CMK (cell line): ENCODE results near the gene IRX4.

Experiments
- DNase-seq: peaks from one replicate; pipeline ENCODE4 v3.0.0-alpha.2; 2010; ENCODE audit warnings: low read depth

IRX4 gene

GRCh38 chr5:1882337-1883119, at the start of gene IRX4:
Gene IRX4 (minus strand): TSS chr5:1882925. CDS start chr5:1882647, 278 bp downstream.
- no peak for DNase-seq

- no peak for DNase-seq
Measured at GRCh38 chr5:1931604-1932231, 49.0 kb upstream of the IRX4 start.

DNA sequence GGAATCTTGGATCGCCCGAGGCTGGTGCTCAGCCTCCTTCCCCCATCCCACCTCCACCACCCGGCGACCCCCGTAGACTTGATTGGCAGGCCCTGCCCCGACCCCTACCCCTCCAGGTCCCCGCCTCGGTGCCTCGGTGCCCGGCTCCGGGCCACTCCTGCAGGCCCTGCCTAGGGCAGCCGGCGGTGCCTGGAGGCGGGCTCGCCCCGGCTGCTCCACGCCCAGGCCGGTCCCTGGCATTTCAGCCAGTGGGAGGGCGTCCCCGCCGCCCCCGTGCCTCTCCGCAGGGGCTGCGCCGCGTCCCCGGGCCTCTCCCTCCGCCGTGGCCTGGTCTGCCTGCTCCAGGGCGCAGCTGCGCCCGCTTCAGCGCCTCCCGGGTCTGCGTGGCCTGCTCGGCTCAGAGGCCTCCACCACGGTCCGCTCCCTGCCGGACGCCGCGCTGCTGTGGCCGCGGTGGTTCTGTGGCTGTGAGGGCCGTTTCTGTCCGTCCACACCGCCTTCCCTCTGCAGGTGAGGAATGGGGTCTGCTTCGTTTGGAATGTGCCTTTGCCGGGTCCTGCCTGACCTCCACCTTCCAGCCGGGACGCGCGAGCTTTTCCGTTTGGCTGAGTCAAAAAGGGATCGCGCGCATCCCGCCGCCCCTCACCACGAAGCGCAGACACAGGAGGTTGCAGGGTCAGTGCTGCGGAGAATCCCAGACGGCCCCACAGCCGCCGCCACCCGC, 48.3 kb upstream of the IRX4 start:
- no peak for DNase-seq

GRCh38 chr5:1930501-1930879, 47.8 kb upstream of the IRX4 start:
- no peak for DNase-seq

GRCh38 chr5:1929108-1929991, 46.6 kb upstream of the IRX4 start:
- no peak for DNase-seq

GRCh38 chr5:1926471-1927341, 44.0 kb upstream of the IRX4 start:
- no peak for DNase-seq

GRCh38 chr5:1926071-1926440, 43.3 kb upstream of the IRX4 start:
- no peak for DNase-seq

- no peak for DNase-seq
Measured at GRCh38 chr5:1925111-1926070, 42.7 kb upstream of the IRX4 start.

- DNase-seq: no peak
Measured at GRCh38 chr5:1923766-1924165, 41.0 kb upstream of the IRX4 start.

DNA sequence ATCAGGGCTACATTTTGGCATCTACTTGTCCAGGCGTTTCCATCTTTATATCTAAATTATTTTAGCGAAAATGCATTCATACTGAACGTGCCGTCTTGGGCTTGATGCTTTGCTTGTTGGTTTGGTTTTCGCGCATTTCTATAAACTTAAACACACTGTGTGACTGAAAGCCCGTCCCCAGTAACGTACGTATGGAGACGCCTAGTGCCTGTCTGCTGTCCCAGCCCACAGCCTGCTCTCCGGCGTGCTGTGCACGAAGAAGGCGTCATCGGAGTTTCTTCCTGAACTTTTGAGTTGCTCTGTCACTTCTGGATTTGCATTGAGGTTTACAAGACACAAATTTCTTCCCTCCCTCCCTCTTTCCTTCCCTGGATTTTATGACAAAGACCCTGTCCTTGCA, 40.6 kb upstream of the IRX4 start:
- no peak for DNase-seq

DNA sequence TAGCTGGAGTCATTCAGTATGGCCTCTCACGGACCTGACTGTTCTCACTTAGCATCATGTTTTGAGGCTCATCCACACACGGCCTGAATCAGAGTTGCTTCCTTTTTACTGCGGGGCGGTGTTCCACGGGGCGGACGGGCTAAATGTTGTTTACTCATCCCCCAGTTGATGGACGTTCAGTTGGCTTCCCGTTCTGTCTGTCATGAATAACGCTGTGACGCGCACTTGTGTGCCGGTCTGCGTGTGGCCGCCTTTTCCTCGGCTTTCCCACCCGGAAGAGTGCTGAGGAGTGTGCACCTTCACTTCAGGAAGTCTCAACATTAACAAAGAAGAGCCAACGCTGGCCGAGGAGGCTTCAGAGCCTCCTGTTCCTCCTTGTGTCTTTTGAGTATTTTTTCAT, 39.0 kb upstream of the IRX4 start:
- DNase-seq: no peak

DNA sequence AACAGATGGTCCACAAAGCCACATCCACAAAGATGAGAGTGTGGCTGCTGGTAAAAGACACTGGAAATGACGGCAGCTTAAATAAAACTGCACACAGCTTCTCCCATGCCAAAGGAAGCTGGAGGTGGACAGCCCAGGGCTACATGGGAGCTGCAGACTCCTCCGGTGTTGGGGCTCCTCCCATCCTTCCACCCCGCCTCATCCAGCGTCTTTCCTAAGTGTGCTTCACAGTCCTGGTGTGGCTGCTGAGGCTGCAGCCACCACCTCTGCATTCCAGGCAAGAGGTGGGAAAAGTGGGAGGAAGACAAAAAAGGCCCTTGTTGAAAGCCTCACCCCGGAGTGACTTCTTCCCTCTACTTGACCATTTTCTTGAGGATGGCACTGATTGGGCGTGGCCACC, 37.0 kb upstream of the IRX4 start:
- no peak for DNase-seq

- DNase-seq: no peak
Measured at GRCh38 chr5:1919209-1919566, 36.5 kb upstream of the IRX4 start.

DNA sequence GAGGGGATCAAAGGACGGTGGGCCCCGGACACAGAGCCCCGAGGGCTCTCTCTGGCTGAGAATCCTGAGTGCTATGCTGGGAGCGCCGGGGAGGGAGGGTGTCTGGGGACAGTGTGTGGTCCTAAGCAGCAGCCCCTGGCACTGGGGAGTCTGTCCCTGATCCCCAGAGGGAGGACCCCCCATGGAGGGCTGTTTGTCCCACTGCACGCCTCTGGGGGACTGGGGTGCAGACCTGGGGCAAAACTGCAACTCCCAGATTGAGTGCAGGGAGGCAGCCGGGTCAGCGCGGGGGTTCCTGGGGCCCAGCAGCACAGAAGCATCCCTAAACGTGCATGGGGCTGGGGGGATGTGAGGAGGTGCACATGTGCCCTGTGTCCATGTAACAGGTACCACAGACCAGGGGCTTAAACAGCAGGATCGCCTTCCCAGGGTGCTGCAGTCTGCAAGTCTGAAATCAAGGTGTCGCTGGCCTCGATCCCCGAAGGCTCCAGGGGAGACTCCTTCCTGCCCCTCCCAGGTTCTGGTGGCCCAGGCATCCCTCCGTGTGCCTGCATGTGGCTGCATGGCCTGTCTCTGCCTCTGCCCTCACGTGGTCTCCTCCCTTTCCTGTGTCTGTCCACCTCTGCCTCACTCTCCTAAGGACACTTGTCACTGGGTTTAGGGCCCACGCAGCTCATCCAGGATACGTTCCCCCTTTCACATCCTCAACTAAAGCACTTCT, 35.9 kb upstream of the IRX4 start:
- DNase-seq: no peak

- no peak for DNase-seq
Measured at GRCh38 chr5:1917830-1918487, 35.2 kb upstream of the IRX4 start.

- DNase-seq: no peak
Measured at GRCh38 chr5:1916041-1917001, 33.6 kb upstream of the IRX4 start.

- DNase-seq: no peak
Measured at GRCh38 chr5:1915316-1915715, 32.6 kb upstream of the IRX4 start.

DNA sequence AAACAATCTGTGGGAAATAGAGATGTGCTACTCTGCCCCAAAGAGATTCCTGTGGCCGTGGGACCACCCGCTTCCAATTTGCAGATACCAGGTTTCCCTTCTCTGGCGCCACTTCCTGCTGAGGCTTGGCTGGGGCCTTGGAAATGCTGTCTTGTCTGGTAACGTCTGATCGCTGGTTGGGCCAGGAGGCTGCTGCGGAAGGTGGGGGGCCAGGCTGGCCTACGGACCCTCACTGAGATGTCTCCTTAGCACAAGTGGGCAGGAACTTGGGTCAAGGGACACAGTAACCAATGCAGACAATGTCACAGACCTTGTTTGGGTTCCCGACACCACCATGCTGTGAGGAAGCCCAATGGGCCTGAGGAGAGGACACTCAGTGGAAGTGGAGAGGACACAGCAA, 31.7 kb upstream of the IRX4 start:
- DNase-seq: no peak
